ENCODE results near the gene HGS.
A peak's percentile ranks its signal among the peaks of the same experiment; 100 is the strongest.

Gene HGS

GRCh38 chr17:81656118-81656743, 27.6 kb upstream of the HGS start, which contains the start of gene PDE6G:
PDE6G (minus strand) TSS chr17:81656542; CDS start chr17:81653305, 3,237 bp downstream.
- FAIRE-seq: no peak

DNA sequence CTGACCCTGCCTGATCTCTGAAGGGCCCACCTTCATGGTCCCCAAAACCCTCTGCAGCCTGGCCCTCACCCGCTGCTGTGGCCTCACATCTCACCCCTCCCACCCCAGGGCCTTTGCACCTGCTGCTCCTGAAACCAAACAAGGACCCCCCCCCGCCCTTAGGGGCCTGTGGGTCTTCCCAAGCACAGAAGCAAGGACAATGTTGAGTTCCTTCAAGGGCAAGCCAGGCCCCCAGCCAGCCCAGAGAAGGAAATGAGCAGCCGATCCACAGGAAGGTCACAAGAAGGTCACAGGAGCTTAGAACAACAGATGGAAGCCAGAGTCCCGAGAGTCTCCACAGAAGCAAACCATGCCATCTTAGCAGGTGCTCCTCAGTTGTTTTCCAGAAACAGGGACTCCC, 27.0 kb upstream of the HGS start:
- no peak for FAIRE-seq

DNA sequence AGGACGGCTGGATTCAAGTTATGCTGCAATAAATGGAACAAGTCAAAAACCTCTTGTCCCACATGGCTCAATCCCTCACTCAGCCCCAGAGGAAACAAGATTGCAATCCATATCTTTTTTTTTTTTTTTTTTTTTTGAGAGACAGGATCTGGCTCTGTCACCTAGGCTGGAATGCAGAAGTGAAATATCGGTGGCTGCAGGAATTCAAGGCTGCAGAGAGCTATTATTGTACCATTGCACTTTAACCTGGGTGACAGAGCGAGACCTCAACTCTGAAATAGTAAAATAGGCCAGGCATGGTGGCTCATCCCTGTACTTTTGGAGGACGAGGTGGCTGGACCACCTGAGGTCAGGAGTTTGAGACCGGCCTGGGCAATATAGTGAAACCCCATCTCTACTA, 24.8 kb upstream of the HGS start:
- no peak for FAIRE-seq

- no peak for FAIRE-seq
Measured at GRCh38 chr17:81660441-81660840, 23.4 kb upstream of the HGS start.

- FAIRE-seq: no peak
Measured at GRCh38 chr17:81662002-81662401, 21.8 kb upstream of the HGS start.

DNA sequence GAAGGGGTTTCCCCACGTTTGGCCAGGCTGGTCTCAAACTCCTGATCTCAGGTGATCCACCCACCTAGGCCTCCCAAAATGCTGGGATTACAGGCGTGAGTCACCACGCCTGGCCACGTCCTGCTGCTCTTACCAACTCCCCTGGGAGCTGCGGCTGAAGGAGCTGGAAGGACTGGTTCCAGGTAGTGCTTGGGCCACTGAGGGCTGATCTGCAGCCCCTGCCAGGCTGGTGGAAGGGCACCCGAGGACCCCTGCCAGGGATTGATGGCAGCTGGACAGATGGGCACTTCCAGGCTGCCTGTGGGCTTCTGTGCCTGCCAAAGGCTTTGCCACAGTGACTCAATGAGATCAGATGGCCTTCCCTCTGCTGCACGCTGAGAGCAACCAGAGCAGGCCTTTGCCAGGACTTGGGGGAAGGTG, 19.8 kb upstream of the HGS start:
- FAIRE-seq: no peak

DNA sequence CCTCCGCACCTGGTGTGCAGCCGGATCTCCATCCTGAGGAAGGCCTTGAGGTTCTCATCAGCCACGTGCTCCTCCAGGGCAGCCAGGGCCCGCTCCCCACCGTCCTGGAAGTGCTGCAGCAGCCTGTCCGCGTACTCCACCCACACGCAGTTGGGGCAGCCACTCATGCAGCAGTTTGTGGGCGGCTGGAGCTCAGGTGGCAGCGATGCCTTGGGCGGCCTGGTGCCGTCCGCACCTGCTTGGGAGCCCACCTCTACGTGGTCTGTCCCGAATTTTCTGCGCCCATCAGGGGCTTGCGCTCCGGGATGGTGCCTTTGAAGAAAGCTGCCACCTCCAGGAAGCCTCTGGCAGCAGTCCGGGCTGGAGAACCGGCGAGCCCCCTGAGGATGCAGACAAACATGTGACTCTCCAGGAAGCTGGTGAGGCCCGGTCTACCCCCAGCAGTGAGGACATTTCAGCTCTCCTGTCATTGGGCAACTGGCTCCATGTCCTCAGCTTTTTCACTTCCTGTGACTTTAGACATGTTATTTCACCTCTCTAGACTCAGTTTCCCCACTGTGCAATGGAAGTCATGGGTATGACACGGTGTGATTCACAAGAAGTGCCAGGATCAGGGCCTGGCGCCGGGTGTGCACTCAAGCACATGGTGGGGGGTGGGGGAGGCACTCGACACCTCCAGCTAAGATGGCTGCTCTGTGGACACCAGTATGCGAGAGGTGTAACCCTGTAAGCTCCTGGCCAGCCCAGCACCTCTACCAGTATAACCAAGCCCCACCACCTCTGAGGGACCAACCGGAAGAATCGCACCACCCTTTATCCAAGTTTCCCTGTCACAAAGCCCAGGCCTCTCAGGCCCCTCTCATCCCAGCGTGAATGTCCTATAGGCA, 18.4 kb upstream of the HGS start:
- FAIRE-seq: no peak

DNA sequence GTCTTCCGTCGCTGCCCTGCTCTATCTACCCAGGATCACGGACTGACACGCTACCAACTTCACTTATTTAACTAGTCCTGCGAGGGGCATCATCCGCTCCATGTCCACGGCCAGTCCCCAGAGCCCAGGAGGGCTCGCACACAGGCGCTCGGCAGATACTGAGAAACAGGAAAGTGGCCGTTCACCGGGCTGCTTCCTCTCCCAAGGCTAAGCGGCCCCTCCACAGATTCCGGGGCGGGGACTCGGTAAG, 17.8 kb upstream of the HGS start:
- no peak for FAIRE-seq

- no peak for FAIRE-seq
Measured at GRCh38 chr17:81666342-81667191, 17.2 kb upstream of the HGS start, which contains the start of the genes CCDC137 and OXLD1. CCDC137 (plus strand) TSS chr17:81666737; CDS start chr17:81666767, 30 bp downstream. OXLD1 (minus strand) TSS chr17:81666605; CDS start chr17:81666577, 28 bp downstream.

- no peak for FAIRE-seq
Measured at GRCh38 chr17:81667754-81668153, 16.1 kb upstream of the HGS start.

DNA sequence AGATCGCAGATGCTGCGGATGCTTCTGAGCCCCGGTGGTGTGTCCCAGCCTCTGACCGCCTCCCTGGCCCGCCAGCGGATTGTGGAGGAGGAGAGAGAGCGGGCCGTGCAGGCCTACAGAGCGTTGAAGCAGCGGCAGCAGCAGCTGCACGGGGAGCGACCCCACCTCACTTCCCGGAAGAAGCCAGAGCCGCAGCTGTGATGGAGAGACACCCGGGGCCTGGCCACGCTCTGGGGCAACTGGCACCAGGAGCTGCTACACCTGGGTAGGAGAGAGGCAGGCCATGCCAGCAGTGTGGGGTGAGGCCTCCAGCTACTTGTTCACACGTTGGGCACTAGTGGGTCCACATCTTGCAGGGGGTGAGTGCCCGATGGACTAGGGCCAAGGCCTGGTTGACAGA, 11.3 kb upstream of the HGS start:
- no peak for FAIRE-seq

GRCh38 chr17:81672954-81673353, 10.9 kb upstream of the HGS start:
- FAIRE-seq: no peak

- FAIRE-seq: no peak
Measured at GRCh38 chr17:81673561-81674258, 10.1 kb upstream of the HGS start.

GRCh38 chr17:81675515-81676221, 8.1 kb upstream of the HGS start:
- peak; percentile 86 for FAIRE-seq

- no peak for FAIRE-seq
Measured at GRCh38 chr17:81676906-81677305, 6.9 kb upstream of the HGS start.

- FAIRE-seq: no peak
Measured at GRCh38 chr17:81680150-81680549, 3.7 kb upstream of the HGS start.

- no peak for FAIRE-seq
Measured at GRCh38 chr17:81681672-81682071, 2.1 kb upstream of the HGS start.

DNA sequence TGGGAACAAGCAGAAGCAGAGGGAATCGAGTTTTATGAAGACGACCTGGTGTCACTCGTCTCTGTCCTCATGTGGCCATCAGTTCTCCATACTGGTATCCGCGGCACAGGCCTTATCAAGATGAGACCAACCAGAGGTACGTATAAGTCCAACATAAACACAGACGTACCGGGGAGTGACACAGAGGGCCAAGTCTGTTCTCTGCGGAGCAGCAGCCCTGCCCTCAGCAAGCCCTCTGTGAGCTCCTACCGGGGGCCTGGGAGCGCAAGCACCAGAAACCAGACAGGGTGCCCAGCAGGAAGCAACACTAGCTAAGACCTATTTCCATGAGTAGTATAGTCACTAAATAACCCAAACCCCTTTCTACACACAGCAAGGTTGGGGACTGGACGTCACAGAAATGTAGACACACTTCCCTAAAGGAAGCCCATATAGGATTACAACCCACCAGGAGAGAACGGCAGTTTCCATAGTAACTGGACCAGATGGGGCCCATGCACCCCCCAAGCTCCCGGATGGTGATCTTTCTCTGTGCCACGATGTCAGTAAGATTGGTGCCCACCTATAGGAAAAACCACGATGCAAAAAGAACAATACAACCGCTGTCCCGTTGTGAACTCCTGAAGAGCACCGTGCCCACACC, 1.1 kb upstream of the HGS start:
- no peak for FAIRE-seq

GRCh38 chr17:81683208-81683583, 615 bp upstream of the HGS start:
- FAIRE-seq: no peak

DNA sequence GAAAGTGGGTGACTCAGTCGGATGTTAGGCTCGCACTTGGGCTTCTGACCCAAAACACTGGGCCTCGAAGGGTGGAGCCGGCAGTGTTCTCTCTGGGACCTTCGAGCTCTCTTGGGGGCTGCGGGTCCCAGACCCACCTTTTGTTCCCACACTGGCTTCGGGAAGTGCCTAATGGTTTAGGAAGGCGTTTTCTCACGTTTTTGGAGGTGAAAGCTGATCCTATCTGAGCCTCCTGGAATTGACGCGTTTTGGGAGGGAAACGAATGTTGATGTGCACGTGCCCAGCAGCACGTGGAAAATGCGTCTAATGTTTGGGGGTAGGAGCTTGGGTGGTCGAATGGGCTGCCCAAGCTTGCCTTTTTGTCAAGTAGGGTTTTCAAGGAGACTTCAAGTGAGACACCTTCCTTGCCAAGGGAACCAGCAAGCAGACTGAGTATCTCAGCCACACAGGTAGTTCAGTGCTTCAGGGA, 666 bp downstream of the HGS start:
- FAIRE-seq: no peak

- FAIRE-seq: no peak
Measured at GRCh38 chr17:81685108-81685507, 1.3 kb downstream of the HGS start.

DNA sequence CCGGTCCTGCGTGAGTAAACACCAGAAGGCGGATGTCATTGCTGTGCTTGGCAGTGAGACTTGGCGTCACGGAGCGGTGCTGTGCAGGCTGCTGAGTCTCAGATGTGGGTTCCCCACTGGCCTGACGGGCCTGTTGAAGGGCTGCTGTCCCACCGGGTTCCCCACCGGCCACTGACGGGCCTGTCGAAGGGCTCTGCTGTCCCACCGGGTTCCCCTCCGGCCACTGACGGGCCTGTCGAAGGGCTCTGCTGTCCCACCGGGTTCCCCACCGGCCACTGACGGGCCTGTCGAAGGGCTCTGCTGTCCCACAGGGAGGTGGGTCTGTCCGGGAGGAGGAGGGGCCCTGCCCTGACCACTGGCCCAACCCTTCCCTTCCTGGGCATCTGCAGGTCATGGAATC, 2.8 kb downstream of the HGS start:
- FAIRE-seq: no peak
